Measurements from ENCODE around the gene COX7B.
"Not testable (repeated sequence)": the region's sequence is repeated elsewhere in the genome, so short reads cannot be mapped to it uniquely, and the experiment has no call there.

Gene COX7B

GRCh38 chrX:77901506-77901905 lies 2.2 kb downstream of the COX7B start:
- no peak overlapping the region for H3K4me3 ChIP-seq (ENCODE audit: low read depth, low read length)
- no peak for TF ChIP-seq CTCF (IDR thresholded peaks at IDR 0.05; ENCODE audit: borderline replicate concordance, insufficient read depth, low read depth, low read length)

- TF ChIP-seq CTCF (IDR thresholded peaks at IDR 0.05; ENCODE audit: borderline replicate concordance, insufficient read depth, low read depth, low read length) = peak; percentile 65
- H3K4me3 ChIP-seq (ENCODE audit: low read depth, low read length) = peak within 1 kb of the TSS; percentile 65
Observed at GRCh38 chrX:77910108-77910840, 11.0 kb downstream of the COX7B start, which contains the start of gene ATP7A. Gene ATP7A, plus strand, starts transcription at chrX:77910693. Its CDS starts 60,949 bp downstream, at chrX:77971642.

GRCh38 chrX:77917294-77917933 lies 18.1 kb downstream of the COX7B start:
- no peak overlapping the region for H3K4me3 ChIP-seq (ENCODE audit: low read depth, low read length)
- no peak for TF ChIP-seq CTCF (IDR thresholded peaks at IDR 0.05; ENCODE audit: borderline replicate concordance, insufficient read depth, low read depth, low read length)

- no peak overlapping the region for H3K4me3 ChIP-seq (ENCODE audit: low read depth, low read length)
- no peak for TF ChIP-seq CTCF (IDR thresholded peaks at IDR 0.05; ENCODE audit: borderline replicate concordance, insufficient read depth, low read depth, low read length)
Observed at GRCh38 chrX:77918568-77918967, 19.3 kb downstream of the COX7B start.

GRCh38 chrX:77919370-77919769 lies 20.1 kb downstream of the COX7B start:
- H3K4me3 ChIP-seq (ENCODE audit: low read depth, low read length) = not testable (repeated sequence)

- no peak for TF ChIP-seq CTCF (IDR thresholded peaks at IDR 0.05; ENCODE audit: borderline replicate concordance, insufficient read depth, low read depth, low read length)
Observed at GRCh38 chrX:77922787-77923186, 23.5 kb downstream of the COX7B start.

GRCh38 chrX:77924320-77924859 lies 25.1 kb downstream of the COX7B start:
- no peak for TF ChIP-seq CTCF (IDR thresholded peaks at IDR 0.05; ENCODE audit: borderline replicate concordance, insufficient read depth, low read depth, low read length)
- no peak overlapping the region for H3K4me3 ChIP-seq (ENCODE audit: low read depth, low read length)

More at GRCh38 chrX:77922787-77923186, 23.5 kb downstream of the COX7B start:
- no peak overlapping the region for H3K4me3 ChIP-seq (ENCODE audit: low read depth, low read length)

Measured in GM12875 (cell line).